ENCODE results near the gene TMEM61.

The TMEM61 gene

GRCh38 chr1:54985556-54985955 is 5.1 kb downstream of the TMEM61 start:
- no peak for DNase-seq (ENCODE audit: low spot score)

- DNase-seq (ENCODE audit: low spot score), result no peak
Observed at GRCh38 chr1:54986025-54986424, 5.6 kb downstream of the TMEM61 start.

GRCh38 chr1:54986533-54986932 is 6.1 kb downstream of the TMEM61 start:
- DNase-seq (ENCODE audit: low spot score), result no peak

GRCh38 chr1:54987427-54987826 is 7.0 kb downstream of the TMEM61 start:
- no peak for DNase-seq (ENCODE audit: low spot score)

DNA sequence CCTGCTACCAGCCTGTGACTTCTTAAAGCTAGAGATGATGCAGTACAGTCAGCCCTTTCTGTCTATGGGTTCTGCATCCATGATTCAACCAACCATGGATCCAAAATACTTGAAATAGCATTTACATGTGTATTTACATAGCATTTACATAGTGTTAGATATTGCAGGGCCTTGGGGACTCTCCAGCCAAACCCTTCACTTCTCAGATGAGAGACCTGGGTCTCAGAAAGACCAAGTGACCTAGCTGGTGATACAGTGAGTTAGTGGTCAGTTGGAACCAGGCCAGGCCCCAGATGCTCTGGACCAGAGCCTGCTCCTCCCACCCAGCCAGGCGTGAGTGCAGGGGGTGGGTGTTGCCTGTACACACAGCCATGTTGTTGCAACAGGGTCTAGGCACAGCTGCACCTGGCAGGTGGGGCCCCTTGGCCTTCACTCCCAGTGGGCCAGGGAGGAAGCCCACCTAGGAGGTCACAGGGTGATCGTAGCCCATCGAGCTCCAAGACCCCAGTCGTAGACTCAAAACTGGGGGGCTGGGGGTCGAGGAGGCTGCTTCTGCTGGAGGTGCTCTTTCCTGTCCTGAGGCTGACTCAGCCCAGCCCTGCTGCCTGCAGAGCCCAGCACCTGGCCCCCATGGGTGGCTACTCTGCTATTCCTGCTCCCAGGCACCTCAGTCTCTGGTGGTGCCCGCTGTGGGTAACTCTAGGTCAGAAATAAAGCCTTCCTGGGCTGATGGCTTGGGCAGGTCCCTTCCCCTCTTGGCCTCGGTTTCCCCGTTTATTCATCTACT is 7.7 kb downstream of the TMEM61 start:
- peak; percentile 53 for DNase-seq (ENCODE audit: low spot score)

GRCh38 chr1:54988975-54989374 is 8.5 kb downstream of the TMEM61 start:
- DNase-seq (ENCODE audit: low spot score), result no peak

DNA sequence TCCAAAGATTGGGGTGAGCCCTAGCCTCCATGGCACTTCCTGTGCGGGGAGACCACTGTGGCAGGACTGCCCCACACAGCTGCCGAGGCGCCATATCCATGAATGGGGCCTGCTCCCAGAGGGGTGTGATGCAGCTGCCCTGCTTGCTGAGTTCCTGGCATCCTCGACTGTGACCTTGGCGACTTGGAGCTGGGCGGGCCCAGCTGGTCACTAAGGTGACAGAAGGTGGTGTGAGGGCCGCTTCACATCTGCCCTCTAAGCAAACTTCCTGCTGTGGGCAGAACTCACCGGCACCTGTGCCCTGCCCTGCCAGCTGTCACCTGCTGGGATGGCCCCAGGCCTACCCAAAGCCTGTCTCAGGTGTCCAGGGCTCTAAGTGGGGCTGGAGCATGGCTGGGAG is 9.0 kb downstream of the TMEM61 start:
- DNase-seq (ENCODE audit: low spot score), result no peak

DNA sequence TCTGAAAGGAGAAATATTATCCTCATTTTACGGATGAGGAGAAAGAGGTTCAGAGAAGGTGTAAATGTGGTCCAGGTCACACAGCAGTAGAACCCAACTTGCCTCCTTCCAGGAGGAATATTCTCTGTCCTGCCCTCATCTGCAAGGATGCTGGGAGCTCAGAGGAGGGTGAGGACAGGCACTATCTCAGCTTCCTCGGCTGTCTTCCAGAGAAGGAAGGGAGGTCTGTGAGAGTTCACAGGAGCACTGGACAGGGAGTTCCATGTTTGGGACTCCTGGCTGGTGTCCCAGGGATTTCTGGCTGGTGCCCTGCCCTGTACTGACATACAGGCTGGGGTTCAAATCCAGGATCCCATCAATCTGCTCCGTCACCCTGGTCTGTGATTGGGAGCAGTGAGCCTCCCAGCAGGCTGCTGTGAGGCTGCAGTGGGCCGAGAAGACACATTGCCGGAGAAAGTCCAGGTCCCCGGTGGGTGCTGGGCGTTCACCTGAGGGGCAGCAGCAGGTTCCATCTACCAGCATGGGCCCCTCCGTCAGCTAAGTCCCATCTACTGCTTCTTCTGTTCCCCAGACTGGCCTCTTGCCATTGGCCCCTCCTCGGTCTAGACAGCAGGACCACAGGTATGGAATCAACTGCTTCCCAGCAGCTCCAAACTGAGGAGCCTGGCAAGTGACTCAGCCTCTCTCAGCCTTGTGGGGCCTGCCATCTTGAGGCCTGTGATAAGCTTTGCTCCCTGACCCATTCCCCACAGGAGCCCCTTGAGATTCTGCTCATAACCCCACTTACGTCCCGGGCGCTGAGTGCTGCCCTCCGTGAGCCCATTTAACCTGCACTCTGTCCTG is 9.8 kb downstream of the TMEM61 start:
- DNase-seq (ENCODE audit: low spot score), result peak; percentile 10

GRCh38 chr1:54990916-54991315 is 10.5 kb downstream of the TMEM61 start:
- no peak for DNase-seq (ENCODE audit: low spot score)

DNA sequence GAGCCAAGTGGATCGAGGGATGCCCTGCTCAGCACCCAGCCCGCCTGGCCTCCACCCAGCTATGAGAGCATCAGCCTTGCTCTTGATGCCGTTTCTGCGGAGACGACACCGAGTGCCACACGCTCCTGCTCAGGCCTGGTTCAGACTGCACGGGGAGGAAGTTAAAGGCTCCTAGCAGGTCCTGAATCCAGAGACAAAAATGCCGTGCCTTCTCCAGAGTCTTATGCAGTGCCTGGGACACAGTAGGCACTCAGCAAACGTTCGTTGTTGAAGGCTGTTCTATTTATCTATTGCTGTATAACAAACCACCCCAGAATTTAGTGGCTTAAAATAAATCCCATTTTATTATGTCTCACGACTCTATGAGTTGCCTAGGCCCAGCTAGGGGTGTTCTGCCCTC is 11.5 kb downstream of the TMEM61 start:
- no peak for DNase-seq (ENCODE audit: low spot score)

DNA sequence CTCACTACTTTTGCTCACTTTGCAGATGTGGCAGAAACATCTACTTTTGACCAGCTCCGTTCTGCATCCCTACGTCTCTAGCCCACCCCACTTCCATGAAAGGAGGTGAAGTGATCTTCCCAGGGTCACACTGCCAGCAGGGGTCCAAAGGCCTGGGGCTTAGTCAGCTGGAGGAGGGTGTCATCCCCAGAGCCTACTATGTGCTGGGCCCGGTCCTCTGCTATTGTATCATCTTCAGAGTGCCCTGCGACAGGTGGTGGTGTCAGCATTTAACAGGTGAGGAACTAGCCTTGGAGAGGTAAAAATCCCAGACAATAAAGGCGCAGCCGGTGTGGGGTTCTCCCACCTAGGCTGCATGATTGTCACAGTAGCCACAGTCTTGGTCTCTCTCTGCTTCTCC is 12.7 kb downstream of the TMEM61 start:
- DNase-seq (ENCODE audit: low spot score), result no peak

DNA sequence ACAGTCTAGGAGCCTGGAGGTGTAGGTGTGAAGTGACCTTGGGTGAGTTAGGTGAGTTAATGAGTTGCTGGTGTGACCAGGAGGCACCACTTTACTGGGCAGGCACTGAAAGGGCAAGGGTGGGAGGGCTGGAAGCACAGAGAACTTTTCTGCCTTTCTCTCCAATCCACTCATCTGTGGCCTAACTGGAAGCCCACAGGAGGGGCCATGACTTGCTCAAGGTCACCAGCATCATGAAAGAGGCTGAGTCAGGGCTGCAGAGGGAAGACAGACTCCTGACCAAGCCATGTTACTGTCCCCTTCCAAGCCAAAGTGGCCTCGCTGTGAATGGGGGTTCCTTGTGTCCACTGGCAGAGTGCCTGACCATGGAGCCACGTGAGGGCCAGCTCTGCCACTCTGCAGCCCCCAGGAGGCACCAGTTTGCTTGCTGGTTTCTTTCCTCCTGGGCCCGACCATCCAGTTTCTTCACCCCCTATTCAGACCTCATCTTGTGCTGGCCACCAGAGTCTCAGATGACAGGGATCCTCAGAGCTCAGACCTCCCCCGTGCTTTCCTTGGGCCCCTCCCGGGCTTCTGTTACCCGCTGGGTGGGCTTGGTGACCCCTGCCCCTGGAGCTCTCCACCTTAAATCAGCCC is 14.0 kb downstream of the TMEM61 start:
- no peak for DNase-seq (ENCODE audit: low spot score)

DNA sequence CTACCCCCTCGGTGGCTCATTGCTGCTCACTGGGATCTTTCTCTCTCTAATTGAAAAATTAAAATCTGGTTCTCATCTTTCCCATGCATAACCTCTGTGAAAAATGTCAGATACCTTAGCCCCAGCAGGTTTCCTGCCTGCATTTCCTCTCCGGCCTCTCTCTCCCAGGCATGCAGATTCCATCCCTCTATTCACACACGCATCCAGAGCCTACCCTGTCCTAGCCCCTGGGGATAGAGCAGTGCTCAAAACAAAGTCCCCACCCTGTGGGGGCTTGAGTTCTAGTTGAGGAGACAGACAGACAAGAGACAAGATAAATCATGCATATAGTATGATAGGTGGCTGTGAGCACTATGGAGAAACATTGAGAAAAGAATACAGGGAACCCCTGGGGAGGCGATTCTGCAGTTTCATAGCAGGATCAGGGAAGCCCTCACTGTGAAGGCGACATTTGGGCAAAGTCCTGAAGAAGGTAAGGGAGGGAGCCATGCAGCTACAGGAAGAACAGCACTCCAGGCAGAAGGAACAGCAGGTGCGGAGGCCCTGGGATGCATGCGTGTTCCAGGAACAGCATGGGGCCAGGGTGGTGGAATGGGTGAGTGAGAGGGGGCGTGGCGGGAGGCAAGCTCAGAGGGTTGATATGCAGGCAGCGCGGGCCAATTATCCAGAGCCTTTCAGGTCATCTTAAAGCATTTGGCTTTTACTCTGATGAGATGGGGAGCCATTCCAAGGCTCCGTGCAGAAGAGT is 14.8 kb downstream of the TMEM61 start:
- DNase-seq (ENCODE audit: low spot score), result no peak

- DNase-seq (ENCODE audit: low spot score), result no peak
Observed at GRCh38 chr1:54995835-54996234, 15.4 kb downstream of the TMEM61 start.

- DNase-seq (ENCODE audit: low spot score), result peak; percentile 89
Observed at GRCh38 chr1:54996359-54996868, 16.0 kb downstream of the TMEM61 start.

DNA sequence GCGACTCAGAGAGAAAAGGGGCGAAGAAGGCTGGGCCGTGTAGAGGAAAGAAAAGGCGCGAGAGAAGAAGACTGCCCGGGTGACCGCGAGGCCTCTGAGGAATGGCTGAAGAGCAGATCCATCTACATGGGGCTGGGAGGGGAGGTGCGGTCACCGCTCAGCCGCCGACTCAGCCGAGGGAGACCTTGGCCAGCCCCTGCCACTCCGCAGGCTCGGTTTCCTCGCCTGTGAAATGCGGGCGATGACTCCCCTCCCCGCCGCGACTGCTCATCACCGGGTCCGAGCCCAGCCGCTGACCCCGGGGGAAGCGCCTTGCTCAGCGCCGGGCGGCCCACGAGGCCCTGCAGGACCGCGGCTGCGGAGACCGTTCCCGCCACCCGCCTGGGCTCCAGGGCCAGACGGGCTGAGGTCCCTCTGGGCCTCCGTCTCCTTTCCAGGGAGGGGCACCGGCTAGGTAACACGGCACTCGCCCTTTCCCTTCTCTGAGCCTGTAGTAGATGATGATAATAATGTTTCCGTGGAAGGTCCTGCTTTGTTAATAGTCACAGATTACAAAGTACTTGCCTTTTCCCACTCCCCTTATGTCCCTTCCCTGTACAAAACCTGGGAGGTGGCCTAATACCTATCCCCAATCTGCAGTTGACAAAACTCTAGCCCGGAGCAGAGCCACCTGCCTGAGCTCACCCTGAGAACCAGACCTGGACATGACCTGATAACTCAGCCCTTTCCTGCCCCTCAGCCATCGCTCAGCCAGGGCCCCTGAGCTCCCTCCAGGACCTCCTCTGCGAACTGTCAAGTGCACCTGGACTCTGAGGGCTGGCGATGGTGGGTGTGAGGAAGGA is 16.7 kb downstream of the TMEM61 start:
- DNase-seq (ENCODE audit: low spot score), result no peak

DNA sequence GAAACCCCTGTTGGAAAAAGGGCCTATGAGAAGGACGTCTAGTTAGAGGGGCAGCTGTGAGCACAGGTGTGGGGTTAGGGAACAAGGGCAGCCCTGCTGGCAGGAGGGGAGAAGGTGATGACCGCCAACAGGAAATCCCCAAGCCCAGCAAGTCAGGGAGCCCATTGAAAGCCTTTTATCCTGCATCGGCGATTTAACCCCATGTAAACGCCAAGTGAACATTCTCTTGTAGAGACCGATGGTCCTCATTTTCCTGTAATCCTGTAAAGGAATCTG is 17.2 kb downstream of the TMEM61 start:
- no peak for DNase-seq (ENCODE audit: low spot score)

- no peak for DNase-seq (ENCODE audit: low spot score)
Observed at GRCh38 chr1:54998100-54998499, 17.7 kb downstream of the TMEM61 start.

DNA sequence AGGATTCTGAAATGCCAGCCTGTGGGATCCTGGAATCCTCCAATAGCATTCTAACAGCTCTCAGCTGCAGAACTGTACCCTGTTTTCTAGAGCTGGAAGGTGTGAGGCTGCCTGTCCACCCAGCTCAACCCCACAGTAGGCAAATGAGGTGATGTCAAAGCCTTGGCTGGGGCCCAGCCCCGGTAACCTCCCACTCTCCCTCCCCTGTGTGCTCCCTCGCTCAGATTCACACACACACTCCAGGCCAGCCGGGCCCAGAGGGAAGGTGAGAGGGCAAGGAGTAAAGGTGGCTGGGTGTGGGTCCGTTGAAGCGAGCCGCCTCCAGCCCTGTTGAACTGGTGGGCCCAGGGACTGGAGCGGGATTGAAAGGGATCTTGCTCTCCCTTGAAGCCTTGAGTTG is 18.2 kb downstream of the TMEM61 start, which contains the start of gene BSND:
Gene BSND (plus strand): TSS at position 257 of the 400 bp plus-strand sequence. CDS start 254 bp downstream, outside the sequence.
- DNase-seq (ENCODE audit: low spot score), result no peak

DNA sequence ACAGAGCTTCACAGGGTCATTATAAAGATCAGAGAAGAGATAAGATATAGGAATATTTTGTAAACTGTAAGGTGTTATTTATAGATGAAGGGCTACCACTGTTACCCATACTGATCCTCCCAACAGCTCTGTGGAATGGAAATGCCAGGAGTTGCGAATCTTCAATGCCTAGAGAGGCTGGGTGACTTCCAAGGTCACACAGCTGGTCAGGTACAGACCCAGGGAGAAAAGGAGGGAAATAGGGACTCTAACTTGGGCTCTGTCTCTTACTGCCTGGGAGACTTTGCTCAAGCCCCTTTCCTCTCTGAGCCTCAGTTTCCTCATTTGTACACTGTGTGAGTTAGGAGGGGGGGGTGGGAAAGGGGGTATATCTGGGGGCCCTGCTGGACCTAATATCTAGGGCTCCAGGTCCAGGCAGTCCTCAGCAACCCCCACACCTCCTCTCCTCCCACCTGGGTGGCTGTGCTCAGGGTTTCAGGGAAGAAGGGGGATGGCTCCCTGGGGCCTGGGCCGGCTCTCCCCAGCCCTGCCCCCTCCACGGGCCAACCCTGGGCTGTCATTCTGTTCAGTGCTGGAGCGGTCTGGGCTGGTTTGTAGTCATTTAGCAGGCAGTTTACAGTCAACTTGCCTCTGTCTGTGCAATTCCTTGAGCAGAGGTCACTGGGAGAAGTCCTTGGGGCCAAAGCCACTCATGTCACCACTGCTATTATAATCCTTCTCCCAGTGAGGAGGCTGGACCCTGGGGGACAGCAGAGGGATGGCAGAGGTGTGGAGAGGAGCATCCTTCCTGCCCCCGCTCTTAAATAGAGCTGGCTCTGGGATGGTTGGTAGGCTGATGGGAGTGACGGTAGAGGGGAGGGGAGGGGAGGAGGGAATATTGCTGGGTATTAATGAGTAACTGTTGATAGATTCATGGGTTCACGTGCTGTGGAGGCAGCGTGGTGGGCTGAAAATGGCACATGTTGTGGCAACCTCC is 20.0 kb downstream of the TMEM61 start:
- no peak for DNase-seq (ENCODE audit: low spot score)
